Activated naive CD4-positive, alpha-beta T cell treated with anti-CD3 and anti-CD28 coated beads, Interleukin-2, amount 50 U/mL, for 16 hours (primary cell): ENCODE measurements around the gene FOXK1.

Experiments
- DNase-seq: peaks from one replicate; pipeline ENCODE4 v3.0.0-alpha.2; 2020

FOXK1 gene

GRCh38 chr7:4725014-4725849 lies 43.1 kb downstream of the FOXK1 start:
- DNase-seq, result peak; percentile 34

DNA sequence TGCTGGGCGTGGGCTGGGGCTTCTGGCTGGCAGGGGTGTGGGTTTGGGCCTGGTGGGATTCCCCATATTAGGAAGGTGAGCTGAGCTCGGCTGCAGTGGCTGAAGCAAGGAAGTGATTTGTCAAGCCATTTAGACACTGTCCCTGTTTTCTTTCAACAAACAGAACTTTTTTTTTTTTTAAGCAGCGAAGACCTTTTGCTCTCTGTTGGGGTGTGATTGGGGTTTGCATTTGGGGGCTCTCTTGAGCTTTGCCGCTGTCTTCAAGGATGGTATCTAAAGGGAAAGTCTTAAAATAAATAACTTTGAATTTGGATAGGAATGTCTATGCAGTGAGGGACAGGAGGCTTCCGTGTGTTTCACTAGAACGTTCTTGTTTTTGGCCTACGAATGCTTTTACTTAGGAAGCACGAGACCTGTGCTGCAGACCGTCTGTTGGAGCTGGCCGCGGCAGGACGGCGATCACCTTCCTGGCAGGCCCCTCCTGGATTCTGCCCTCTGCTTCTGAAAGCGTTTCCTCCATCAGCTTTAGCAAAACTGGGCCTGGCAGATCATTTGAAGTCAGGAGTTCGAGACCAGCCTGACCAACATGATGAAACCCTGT lies 43.9 kb downstream of the FOXK1 start:
- no peak for DNase-seq

DNA sequence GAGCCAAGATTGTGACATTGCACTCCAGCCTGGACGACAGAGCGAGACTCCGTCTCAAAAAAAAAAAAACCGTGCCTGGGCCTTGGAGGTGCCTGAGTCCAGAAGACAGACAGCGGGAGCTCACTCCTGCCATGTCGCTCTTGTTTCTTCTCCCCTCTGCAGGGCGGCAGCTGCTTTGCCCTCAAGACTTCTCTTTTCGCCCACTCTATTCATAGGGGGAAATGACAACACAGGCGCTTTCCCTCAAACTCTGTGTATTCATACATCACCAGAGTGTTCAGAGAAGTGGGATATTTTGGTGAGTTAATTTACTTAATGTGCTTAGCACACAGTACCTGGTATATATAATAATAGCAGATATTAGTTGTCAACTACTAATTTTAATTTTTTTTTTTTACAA lies 44.5 kb downstream of the FOXK1 start:
- no peak for DNase-seq

DNA sequence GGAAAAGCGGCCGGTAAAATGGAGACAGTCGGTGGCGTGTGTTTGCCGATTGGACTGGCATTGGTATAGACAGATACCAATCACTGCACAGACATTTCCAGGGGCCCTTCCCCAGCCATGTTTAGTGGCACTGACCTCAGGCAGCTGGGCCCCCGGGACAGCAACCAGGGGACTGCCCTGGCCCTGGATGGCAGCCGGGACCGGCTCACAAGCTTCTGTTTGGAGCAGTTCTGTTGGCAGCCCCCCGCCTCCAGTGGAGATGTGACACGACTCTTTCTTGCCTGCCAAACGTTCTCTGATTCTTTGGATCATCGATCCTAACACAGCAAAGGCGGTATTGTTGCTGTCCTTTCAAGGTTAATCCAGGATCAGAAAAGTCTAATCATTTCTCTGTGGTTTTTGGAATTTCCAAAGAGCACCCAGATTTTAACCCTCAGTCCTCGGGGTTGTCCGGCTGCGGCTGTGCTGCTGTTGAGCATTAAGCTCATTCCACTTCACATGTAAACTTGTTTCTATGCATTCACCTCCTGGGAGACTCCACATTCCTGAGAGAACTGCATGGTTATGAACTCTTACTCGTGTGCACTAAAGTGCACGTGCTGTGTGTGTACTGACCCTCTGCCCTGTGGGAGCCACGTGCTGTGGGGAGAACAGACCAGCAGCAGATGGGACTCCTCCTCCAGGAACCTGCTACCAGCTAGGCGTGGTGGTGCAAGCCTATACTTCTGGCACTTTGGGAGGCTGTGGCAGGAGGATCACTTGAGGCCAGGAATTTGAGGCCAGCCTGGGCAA lies 46.0 kb downstream of the FOXK1 start:
- no peak for DNase-seq

DNA sequence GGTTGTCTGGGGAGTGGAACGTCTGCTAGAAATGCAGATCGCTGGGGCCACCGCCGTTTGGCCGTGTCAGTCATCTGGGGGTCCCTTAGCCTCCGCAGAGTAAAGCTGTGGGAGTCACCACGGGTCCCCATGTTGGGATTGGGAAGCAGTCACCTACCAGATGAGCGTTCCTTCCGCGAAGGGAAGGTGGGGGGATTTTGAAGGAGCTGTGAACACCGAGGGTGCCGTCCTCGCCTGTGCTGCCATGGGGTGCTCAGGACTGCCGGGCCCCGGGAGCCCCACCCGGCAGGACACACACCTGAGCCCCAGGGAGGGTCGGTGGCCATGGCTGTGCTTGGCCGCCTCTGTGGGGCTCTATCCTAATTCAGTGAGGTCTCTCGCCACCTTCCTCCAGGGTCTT lies 47.2 kb downstream of the FOXK1 start:
- DNase-seq, result no peak

GRCh38 chr7:4730276-4730675 lies 48.2 kb downstream of the FOXK1 start:
- no peak for DNase-seq

- DNase-seq, result no peak
Observed at GRCh38 chr7:4730971-4731370, 48.9 kb downstream of the FOXK1 start.

DNA sequence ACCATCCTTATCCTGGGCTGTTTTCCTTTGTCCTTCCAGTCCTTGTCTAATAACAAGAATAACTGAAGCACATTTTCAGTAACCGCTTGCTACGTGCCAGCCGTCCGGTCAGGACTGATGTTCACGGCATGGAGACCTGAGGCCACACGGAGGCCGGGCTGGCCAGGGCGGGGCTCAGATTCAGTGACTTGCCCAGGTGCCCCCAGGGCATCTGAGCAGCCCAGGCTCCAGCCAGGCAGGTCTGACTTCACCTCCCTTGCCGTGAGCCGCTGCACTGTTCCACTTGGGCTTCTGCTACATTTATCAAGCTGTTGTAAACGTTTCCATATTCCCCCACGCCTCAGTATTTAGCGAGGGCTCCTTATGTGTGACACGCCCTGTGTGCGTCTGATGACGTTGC lies 49.7 kb downstream of the FOXK1 start:
- no peak for DNase-seq

- DNase-seq, result no peak
Observed at GRCh38 chr7:4733936-4734528, 51.9 kb downstream of the FOXK1 start.

GRCh38 chr7:4734587-4735345 lies 52.7 kb downstream of the FOXK1 start:
- no peak for DNase-seq

- no peak for DNase-seq
Observed at GRCh38 chr7:4737300-4737699, 55.2 kb downstream of the FOXK1 start.

GRCh38 chr7:4738711-4739527 lies 56.8 kb downstream of the FOXK1 start:
- DNase-seq, result no peak

DNA sequence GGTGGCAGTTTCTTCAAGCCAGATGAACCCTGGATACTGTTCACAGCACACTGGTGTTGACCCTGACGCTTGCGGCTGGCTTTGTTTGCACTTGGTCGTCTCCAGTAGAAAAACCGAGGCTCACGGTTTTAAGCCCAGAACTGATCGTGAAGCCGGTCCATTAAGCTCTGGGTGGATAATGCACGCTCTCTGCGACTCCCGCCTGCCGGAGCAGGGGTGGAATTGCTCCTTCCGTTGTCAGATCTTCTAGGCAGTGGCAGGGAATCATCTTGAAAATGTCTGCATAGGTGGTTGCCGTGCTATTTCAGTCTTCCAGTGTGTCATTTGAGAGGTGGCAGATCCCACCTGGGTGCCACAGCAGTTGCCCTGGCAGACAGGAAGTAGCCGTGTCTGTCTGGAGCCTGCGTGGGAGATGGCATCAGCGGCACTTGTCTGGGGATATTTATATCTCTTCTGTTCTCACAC lies 57.5 kb downstream of the FOXK1 start:
- peak; percentile 45 for DNase-seq

DNA sequence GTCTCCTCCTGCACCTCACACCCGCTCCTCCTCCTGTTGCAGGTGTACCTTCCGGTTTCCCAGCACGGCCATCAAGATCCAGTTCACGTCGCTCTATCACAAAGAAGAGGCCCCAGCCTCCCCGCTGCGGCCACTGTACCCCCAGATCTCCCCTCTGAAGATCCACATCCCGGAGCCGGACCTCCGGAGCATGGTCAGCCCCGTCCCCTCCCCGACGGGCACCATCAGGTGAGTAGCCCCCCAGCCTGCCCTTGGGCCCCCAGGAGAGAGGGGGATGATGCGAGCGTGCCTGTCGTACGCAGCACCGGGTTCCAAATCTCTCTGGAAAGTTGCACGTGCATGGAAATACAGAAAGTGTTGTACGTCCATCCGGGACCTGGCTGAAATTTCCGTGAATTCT lies 58.7 kb downstream of the FOXK1 start:
- no peak for DNase-seq

DNA sequence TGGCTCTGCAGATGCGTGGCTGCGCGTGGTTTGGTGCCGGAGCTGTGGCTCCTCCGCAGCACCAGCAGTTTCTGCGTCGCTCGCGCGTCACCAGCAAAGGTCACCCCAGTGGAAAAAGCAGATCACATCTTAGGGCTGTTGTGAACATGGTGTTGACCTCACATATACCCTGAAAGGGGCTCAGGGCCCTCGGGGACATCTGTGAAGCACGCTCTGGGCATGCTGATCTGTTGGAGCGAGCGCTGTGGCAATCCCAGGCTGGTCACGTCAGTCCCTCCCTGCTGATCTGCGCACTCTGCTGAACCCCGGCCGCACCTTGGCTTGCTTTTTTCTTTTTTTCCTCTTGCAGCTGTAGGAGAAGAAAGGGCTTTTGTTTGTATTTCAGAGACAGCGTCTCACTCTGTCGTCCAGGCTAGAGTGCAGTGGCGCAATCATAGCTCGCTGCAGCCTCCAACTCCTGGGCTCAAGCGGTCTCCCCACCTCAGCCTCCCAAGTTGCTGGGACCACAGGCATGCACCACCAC lies 60.0 kb downstream of the FOXK1 start:
- DNase-seq, result no peak

- DNase-seq, result no peak
Observed at GRCh38 chr7:4742852-4743251, 60.8 kb downstream of the FOXK1 start.

DNA sequence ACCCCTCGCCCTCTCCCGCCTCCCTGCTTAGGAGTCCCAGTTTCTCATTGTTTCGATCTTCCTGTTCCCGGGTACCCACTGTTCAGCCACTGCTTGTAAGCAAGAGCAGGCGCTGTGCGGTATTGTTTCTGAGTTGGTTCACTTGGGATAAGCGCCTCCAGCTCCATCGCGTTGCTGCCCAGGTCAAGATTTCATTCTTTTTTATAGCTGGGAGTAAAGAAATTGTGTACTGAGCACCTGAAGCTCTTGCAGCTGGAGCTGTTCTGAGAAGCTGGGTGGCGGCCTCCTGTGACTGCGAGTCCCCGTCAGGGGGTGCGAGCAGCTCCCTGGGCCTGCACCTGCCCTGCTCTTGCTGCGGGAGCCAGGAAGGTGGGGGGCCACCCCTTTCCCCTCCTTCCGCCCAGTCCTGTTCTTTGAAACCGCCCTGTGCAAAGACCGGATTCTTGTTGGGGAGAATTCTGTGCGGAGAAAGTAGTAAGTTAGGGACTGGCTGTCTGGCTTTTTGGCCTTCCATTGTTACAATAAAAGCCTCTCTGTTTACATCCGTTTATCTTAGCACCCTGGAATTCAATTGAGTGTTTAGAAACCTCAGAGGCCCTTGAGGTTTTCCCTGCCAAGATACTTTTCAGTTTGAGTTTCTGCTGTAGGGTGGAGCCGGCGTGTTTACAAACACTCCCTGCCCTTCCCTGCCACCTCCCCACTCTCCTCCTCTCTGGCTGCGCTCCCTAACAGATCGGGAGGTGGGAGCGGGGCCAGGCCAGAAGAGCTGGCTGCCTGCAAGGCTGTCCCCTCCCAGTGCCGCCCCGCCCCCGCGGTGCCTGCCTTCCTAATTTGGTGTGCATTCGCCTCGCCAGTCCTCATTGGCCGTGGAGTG lies 62.5 kb downstream of the FOXK1 start:
- peak; percentile 69 for DNase-seq

DNA sequence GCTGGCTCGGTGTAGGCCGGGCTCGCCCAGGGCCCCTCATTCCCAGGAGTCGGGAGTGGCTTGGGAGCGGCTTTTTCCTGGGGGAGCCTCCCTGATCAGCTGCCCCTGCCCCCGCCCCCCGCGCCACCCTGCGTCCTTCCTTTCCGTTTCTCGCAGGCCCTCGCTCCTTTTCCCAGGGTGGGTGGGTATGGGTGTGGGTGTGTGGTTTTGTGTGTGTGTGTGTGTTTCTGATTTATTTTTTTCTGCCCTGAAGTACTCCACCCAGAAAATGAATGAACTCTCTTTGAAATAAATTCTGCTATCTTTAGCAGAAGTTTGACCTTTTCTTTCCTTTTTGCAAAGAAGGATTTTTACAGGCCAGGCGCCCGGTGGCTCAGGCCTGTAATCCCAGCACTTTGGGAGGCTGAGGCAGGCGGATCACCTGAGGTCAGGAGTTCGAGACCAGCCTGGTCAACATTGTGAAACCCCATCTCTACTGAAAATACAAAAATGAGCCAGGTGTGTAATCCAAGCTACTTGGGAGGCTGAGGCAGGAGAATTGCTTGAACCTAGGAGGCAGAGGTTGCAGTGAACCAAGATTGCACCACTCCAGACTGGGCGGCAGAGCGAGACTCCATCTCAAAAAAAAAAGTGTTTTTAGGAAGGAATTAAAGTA lies 63.3 kb downstream of the FOXK1 start:
- DNase-seq, result no peak
